Measurements from ENCODE around the gene TEX261.

Gene TEX261

GRCh38 chr2:70936165-70936978, 58.3 kb downstream of the TEX261 start:
- DNase-seq (ENCODE audit: low spot score): no peak
- no peak for TF ChIP-seq CTCF (IDR thresholded peaks at IDR 0.05; ENCODE audit: extremely low read depth, insufficient read depth, missing control alignments)
- in situ Hi-C loops (cut with MboI; ENCODE audit: low pct_unique_long_range_greater_than_20kb, low sequenced_read_pairs, unreplicated experiment): no loop called here

All from GM13977 (cell line).